HG03175 (cell line): ENCODE results near the gene BBS2.

Experiments used
- ATAC-seq: cut with Tn5 transposase; IDR thresholded peaks from one replicate; pipeline ENCODE4 v1.9.1; 2021; ENCODE audit warnings: mild to moderate bottlenecking, moderate library complexity; ENCODE audit not compliant: unreplicated experiment

The BBS2 gene

GRCh38 chr16:56478281-56479049 is 41.4 kb downstream of the BBS2 start:
- no peak for ATAC-seq

- no peak for ATAC-seq
Observed at GRCh38 chr16:56477096-56477878, 42.5 kb downstream of the BBS2 start.

GRCh38 chr16:56475201-56475600 is 44.6 kb downstream of the BBS2 start:
- ATAC-seq, result no peak

GRCh38 chr16:56470666-56471065 is 49.2 kb downstream of the BBS2 start:
- no peak for ATAC-seq

GRCh38 chr16:56470232-56470631 is 49.6 kb downstream of the BBS2 start:
- ATAC-seq, result no peak

GRCh38 chr16:56469748-56470147 is 50.1 kb downstream of the BBS2 start:
- no peak for ATAC-seq

- no peak for ATAC-seq
Observed at GRCh38 chr16:56468800-56469199, 51.0 kb downstream of the BBS2 start.

GRCh38 chr16:56466344-56466743 is 53.5 kb downstream of the BBS2 start:
- ATAC-seq, result no peak

GRCh38 chr16:56463153-56463552 is 56.7 kb downstream of the BBS2 start:
- ATAC-seq, result no peak

- no peak for ATAC-seq
Observed at GRCh38 chr16:56462064-56462796, 57.6 kb downstream of the BBS2 start.

GRCh38 chr16:56460101-56460500 is 59.7 kb downstream of the BBS2 start:
- no peak for ATAC-seq

- ATAC-seq, result no peak
Observed at GRCh38 chr16:56457927-56458470, 61.8 kb downstream of the BBS2 start.

- peak; percentile 43 for ATAC-seq
Observed at GRCh38 chr16:56451753-56452689, 67.8 kb downstream of the BBS2 start.

- peak; percentile 97 for ATAC-seq
Observed at GRCh38 chr16:56450986-56451752, 68.7 kb downstream of the BBS2 start, which contains the start of the genes NUDT21 and OGFOD1. NUDT21 (minus strand) TSS chr16:56451332; CDS start chr16:56451202, 130 bp downstream. OGFOD1 (plus strand) TSS chr16:56451554; CDS start chr16:56451613, 59 bp downstream.

GRCh38 chr16:56450275-56450985 is 69.4 kb downstream of the BBS2 start:
- peak; percentile 26 for ATAC-seq

GRCh38 chr16:56448005-56448404 is 71.8 kb downstream of the BBS2 start:
- ATAC-seq, result no peak

GRCh38 chr16:56447286-56447685 is 72.5 kb downstream of the BBS2 start:
- no peak for ATAC-seq

- ATAC-seq, result no peak
Observed at GRCh38 chr16:56438038-56438437, 81.8 kb downstream of the BBS2 start.

GRCh38 chr16:56436258-56436657 is 83.6 kb downstream of the BBS2 start:
- ATAC-seq, result no peak
